Myocyte (in vitro differentiated cells): ENCODE measurements around the gene KIAA2012. TPM values are rescaled to one million over a fixed set of nuclear protein-coding genes. Genes with fewer than 3 reads are reported as not detected.
"Not testable (repeated sequence)": the region's sequence is repeated elsewhere in the genome, so short reads cannot be mapped to it uniquely, and the experiment has no call there.

Experiments used
- DNase-seq: peaks from one replicate; pipeline ENCODE4 v3.0.0-alpha.2; 2012; ENCODE audit warnings: low read depth
- total RNA-seq: library from RNA; depleted of rRNA; stranded (reverse); fragments of >200 nt; gene quantifications from 2 replicates; pipeline ENCODE4 v1.2.3, GENCODE V29; 2014

KIAA2012 gene
- total RNA-seq, 1 donor from 2014 or later: not detected

- no peak for DNase-seq
Observed at GRCh38 chr2:202114795-202115194, 41.7 kb downstream of the KIAA2012 start.

DNA sequence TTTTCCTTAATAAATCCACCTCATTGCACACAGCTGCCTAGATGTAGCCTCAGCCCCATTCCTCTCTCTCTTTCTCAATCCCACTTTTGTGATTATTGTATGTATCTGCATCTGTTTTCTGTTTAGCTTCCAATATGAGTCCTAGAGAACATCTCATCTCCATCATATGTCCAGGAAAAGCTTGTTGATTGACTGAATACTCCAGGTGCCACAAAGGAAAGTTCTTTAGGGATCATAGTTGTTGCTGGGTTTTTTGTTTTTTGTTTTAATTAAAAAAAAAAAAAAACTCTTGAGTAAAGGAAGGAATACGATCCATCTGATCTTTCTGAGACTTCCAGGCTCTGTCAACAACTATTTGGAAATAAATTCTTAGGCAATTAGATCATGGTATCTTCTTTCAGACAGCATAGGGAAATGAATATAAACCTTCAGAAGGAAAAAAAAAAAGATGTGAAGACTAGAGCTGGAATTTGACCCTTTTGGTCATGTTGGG is 42.5 kb downstream of the KIAA2012 start:
- DNase-seq: peak; percentile 79

DNA sequence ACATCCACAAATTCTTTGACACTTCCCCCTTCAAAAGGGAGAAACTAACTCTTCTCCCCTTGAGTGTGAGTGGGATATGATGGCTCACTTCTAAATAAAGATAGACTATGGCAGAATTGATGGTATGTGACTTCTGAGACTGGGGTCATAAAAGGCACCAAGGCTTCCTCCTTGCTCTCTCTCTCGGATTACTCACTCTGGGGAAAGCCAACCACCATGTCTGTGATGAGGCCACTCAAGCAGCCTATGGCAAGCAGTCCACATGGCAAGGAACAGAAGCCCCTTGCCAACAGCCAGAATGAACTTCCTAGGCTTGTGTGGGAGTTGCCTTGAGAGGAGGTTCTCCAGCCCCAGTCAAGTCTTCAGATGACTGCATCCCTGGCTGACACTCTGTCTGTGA is 43.6 kb downstream of the KIAA2012 start:
- DNase-seq: no peak

DNA sequence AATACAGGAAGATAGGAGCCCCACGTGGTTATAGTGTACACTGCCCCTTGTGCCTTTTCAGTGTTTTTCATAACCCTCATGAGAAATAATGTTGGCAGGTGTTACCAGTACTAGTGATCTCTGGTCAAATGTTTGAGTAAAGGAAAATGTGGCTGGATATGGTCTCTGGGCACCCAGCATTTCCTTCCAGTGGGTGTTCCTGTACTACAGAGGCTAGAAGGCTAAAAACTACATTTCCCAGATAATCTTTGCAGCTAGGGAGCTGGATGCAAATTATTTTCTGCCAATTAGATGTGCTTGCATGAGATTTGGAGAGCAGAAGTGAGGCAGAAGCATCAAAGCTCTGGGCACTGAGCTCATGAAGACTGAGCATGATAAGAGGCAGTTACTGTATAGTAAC is 45.1 kb downstream of the KIAA2012 start:
- DNase-seq: no peak

DNA sequence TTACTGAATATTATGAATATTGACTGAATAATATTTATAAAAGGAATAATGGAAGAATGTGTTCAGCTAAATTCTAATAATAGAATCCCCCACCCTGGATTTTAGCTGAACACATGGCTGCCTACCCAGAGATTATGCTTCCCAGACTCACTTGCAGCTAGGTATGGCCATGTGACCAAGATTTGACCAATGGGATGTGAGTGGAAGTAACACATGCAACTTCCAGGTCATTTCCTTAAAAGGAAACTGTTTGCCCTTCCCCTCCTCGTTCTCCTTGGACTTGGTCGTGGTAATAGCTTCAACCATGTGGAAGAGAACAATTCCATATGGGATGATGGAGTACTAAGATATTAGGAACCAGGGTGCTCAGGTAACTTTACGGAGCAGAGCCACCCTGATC is 47.8 kb downstream of the KIAA2012 start:
- no peak for DNase-seq

DNA sequence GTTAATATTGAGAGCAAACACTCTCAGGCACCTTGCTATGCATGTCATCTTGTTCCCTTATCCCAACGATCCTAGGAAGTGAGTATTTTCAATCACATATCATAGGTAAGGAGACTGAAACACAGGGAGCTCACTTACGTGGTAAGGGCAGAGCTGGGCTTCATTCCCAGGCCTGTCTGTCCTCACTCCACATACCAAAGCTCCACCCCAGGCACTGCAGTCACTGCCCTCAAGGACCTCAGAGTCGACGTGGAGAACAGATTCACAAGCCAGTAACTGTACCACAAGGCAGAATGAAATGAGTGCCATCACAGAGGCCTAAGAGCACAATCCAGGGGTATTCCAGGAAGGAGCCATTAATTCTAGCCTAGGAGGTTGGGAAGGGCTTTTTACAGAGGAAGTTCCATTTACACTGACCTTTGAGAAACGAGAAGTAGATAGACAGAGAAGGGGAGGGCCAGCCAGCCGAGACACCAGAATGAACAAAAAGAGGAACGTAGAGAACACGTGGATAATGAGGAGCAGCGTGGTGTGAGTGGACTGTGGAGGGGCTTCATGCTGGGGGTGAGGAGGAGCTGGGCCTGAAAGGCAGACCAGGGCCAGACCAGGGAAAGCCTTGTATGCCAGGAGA is 48.6 kb downstream of the KIAA2012 start:
- peak; percentile 53 for DNase-seq

- no peak for DNase-seq
Observed at GRCh38 chr2:202122163-202122540, 49.1 kb downstream of the KIAA2012 start.

- no peak for DNase-seq
Observed at GRCh38 chr2:202122980-202123720, 50.1 kb downstream of the KIAA2012 start.

GRCh38 chr2:202124286-202124685 is 51.2 kb downstream of the KIAA2012 start:
- no peak for DNase-seq

DNA sequence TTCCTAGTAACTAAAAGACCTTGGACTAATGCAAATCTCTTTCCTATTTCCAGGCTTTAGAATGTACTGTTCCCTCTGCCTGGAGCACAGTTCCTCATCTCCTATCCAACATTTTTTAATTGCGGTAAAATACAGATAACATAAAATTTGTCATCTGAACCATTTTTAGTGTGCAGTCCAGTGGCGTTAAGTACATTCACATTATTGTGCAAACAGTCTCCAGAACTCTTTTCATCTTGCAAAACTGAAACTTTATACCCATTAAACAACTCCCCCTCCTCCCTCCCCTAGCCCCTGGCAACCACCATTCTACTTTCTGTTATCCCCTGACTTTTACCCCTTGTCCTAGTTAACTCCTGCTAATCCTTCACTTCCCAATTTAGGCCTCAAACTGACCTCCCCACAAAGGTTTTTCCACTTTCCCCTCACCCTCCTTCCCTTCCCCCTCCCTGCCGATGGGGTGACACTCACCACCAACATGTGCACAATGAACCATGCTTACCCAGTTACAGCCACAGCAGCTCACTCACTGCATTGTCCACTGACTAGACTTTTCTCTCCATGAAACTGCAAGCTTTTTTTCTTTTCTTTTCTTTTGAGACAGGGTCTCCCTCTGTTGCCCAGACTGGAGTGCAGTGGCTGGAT is 54.8 kb downstream of the KIAA2012 start:
- no peak for DNase-seq

DNA sequence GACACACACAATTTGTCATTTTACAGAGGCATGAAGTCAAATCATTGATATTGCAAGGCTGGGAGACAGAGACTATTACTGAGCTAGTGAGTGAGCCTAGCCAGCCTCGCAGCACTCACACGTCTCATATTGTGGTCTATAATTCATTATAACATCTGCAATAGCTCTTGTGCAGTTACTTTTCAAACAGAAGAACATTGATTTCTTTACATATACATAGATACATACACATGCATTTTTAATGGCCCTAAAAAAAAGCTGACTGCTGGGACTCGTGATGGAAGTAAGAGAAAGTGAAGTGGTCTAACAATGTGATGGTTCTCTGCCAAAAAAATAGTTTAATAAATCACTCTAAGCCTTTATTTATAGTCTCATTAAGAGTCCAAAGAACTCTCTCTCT is 56.8 kb downstream of the KIAA2012 start:
- DNase-seq: no peak

GRCh38 chr2:202133200-202133908 is 60.3 kb downstream of the KIAA2012 start:
- DNase-seq: no peak

DNA sequence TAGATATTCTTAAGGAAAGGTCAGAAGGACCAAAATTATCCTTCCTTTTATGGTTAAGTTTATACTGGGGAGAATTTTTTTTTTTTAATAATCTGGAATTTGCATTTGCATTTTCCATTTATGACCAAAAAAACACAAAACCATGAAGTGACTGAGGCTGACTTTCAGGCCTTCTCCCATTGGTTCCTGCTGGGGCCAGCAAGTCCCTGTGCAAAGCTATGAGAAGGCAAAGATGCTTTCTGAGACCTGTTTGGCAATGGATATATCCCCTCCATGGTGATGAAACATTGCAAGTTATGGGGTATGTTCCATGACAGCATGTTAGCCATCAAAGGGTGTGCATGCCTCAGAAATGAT is 60.8 kb downstream of the KIAA2012 start:
- DNase-seq: no peak

DNA sequence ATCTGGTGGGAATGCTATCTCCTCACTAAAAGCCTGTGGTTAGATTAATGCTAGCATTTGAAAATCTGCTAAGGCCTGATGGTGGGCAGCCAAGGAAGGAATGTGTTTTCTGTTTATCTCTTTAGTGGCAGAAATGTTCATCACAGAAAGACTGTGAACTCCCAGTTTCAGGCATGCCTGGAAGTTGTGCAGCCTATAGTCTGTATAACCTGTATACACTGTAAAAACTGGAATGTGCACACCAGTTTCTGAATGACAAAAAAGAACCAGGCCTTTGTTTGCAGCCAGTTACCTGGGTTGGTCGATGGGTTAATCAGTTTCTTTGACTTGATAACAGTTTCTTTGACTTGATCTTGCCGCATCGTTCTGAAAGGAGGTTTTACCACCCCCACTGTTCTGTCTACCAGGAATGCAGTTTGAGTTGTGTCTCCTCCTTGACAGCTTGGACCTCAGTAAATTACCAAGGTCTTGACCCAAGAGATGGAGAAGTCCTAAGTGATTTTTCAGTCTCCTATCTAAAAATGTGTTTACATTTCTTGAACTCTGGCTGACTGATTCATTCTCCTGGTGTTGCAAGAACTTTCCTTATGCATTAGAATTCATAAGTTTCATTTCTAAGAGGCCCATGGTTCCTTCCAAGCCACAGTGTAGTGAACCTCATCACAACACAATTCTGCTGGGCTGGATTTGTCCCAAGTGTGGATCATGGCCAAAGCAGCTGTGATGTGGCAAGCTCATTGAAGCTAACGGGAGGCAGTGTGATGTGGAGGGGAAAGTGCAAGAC is 62.2 kb downstream of the KIAA2012 start:
- peak; percentile 94 for DNase-seq

- DNase-seq: not testable (repeated sequence)
Observed at GRCh38 chr2:202136039-202136438, 63.0 kb downstream of the KIAA2012 start.

- no peak for DNase-seq
Observed at GRCh38 chr2:202136526-202136925, 63.5 kb downstream of the KIAA2012 start.

DNA sequence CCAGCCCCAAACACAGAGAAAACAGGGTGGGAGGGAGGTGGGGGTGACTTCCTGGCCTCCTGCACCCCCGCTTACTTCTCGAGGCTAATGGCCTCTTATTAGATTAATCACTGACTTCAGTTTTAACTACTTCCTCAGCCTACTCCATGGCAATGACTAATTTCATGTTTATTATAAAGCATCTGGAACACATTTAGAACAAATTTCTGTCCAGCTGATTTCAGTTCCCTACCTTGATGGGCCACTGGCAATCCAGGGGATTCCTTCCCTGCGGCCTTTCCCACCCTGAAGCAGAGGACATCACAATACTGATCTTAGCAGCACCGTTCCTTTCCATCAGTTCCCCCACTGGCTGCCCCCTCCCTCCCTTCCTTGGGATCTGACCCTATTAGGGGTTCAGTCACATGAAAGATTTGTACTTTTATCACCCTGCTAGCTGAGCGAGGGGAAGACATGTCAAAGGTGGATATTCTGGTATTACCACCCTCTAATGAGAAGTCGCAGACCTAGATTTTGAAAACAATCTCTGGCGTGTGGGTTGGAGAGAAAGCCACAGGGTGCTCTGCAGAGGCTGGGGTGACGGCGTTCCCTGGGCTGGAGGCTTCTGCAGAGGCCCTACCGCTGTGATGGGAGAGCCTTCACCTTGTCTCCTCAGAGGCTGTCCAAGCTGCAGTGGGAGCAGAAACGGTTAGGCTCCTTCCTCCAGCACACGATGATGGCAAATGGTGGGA is 67.6 kb downstream of the KIAA2012 start:
- no peak for DNase-seq

DNA sequence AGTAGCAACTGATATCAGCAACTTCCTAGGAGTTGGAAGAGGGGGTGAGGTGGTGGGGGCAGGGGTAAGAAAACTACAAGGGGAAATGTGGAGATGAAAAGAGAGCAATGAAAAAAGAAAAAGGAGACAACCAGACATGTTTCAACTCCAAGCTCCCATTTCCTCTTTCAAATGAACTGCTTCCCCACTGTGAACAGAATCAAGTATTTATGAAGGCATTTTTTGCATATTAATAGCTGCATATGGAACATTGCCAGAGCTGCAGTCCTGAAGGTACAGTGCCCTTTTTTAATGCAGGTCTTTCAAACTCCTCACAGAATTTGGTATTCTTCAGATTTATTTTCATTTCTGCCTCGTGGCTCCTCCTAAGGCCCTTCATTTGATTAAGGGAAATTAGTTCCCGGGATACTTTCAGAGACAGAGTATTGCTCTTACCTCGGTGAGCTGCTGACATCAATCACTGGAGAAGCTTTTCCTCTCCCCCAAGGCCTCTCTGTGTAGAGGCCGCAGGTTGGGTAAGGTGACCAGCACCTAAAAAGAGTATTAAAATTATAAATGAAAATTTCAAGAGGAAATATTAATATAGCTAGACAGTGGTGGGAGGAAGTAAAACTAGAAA is 68.4 kb downstream of the KIAA2012 start:
- no peak for DNase-seq

GRCh38 chr2:202142540-202142939 is 69.5 kb downstream of the KIAA2012 start:
- no peak for DNase-seq

DNA sequence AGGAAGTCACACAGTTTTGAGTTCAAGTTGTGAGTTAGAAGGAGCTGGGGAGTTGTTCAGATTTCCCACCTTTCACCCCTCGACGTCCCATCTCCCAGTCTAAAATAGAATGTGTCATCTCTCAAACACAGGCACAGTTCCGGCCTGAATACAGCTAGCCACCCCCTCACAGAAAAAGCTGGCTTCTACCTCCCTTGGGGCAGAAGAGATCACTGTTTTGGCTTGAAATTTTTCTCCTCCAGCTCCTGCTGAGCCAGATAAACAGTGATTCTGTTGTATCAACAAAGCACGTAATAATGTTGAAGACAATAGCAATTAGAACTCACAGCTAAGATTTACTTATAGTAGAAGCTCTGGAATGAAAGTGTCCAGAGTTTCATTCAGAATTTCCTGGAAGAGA is 74.7 kb downstream of the KIAA2012 start:
- no peak for DNase-seq
